Measurements from ENCODE around the gene SPEG.
"Not testable (repeated sequence)": the region's sequence is repeated elsewhere in the genome, so short reads cannot be mapped to it uniquely, and the experiment has no call there.

SPEG gene

GRCh38 chr2:219405451-219405850, 29.2 kb upstream of the SPEG start:
- H3K27me3 ChIP-seq (ENCODE audit: insufficient read depth, low read length): no peaks in the 10 kb centered on the region; the same call in 1 of the 2 replicates
- no peaks in the 10 kb centered on the region for H3K36me3 ChIP-seq (ENCODE audit: insufficient read depth, low read length)
- no peaks in the 10 kb centered on the region for H3K9me2 ChIP-seq (ENCODE audit: low read depth, low read length)
- no peaks in the 10 kb centered on the region for H3K79me2 ChIP-seq (ENCODE audit: insufficient read depth, low read length)
- H3K4me1 ChIP-seq (ENCODE audit: insufficient read depth, low read length, severe bottlenecking): no peaks in the 10 kb centered on the region
- TF ChIP-seq CTCF (IDR thresholded peaks at IDR 0.05; ENCODE audit: low read length) (no peak), EZH2 (IDR thresholded peaks at IDR 0.05; ENCODE audit: borderline replicate concordance, low read length) (no peak)
- H4K20me1 ChIP-seq (ENCODE audit: insufficient read depth, low read length): no peaks in the 10 kb centered on the region
- no peak overlapping the region for H2AFZ ChIP-seq (ENCODE audit: low read length)
- H3K4me2 ChIP-seq (ENCODE audit: low read length): no peak overlapping the region
- H3K27ac ChIP-seq (ENCODE audit: low read depth, low read length, poor library complexity, severe bottlenecking): no peak overlapping the region
- H3K4me3 ChIP-seq (ENCODE audit: low read depth, low read length, poor library complexity, severe bottlenecking): no peak overlapping the region
- H3K9ac ChIP-seq (ENCODE audit: low read length): no peak overlapping the region
- H3F3A ChIP-seq (ENCODE audit: insufficient read depth, low read length): no peaks in the 10 kb centered on the region
- no peaks in the 10 kb centered on the region for H3K9me3 ChIP-seq (ENCODE audit: low read length)

GRCh38 chr2:219405958-219406860, 28.4 kb upstream of the SPEG start:
- Histone ChIP-seq H3K27ac (ENCODE audit: low read depth, low read length, poor library complexity, severe bottlenecking) (no peak overlapping the region), H3K27me3 (ENCODE audit: insufficient read depth, low read length) (no peaks in the 10 kb centered on the region), H3K9me3 (ENCODE audit: low read length) (no peaks in the 10 kb centered on the region), H3K4me3 (ENCODE audit: low read depth, low read length, poor library complexity, severe bottlenecking) (no peak overlapping the region), H3K9ac (ENCODE audit: low read length) (no peak overlapping the region), H3K36me3 (ENCODE audit: insufficient read depth, low read length) (no peaks in the 10 kb centered on the region), H3K4me1 (ENCODE audit: insufficient read depth, low read length, severe bottlenecking) (no peaks in the 10 kb centered on the region), H3F3A (ENCODE audit: insufficient read depth, low read length) (no peaks in the 10 kb centered on the region), H2AFZ (ENCODE audit: low read length) (no peak overlapping the region), H3K4me2 (ENCODE audit: low read length) (no peak overlapping the region), H4K20me1 (ENCODE audit: insufficient read depth, low read length) (no peaks in the 10 kb centered on the region), H3K79me2 (ENCODE audit: insufficient read depth, low read length) (no peaks in the 10 kb centered on the region), H3K9me2 (ENCODE audit: low read depth, low read length) (no peaks in the 10 kb centered on the region)
- no peak for TF ChIP-seq CTCF (IDR thresholded peaks at IDR 0.05; ENCODE audit: low read length)
- no peak for TF ChIP-seq EZH2 (IDR thresholded peaks at IDR 0.05; ENCODE audit: borderline replicate concordance, low read length)

DNA sequence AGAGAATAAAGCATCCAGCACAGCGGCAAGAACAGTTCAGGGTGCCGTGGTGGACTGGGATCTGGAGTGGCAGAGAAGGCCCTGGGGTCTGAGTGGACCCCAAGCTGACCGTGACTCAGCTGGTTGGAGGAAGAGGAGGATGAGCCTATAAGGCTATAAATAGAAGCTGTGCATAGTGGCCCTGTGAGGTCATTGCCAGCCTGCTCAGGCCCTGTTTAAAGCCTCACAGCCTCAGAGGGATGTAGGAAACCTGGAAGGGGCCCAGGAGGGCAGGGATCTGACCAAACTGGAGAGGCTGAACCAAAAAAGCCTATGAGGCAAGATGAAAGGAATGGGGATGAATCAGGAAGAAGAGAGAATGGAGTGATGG, 27.8 kb upstream of the SPEG start:
- Histone ChIP-seq H3K79me2 (ENCODE audit: insufficient read depth, low read length) (no peaks in the 10 kb centered on the region), H3K9me3 (ENCODE audit: low read length) (no peaks in the 10 kb centered on the region), H2AFZ (ENCODE audit: low read length) (no peak overlapping the region), H4K20me1 (ENCODE audit: insufficient read depth, low read length) (no peaks in the 10 kb centered on the region), H3K9me2 (ENCODE audit: low read depth, low read length) (no peaks in the 10 kb centered on the region), H3K4me1 (ENCODE audit: insufficient read depth, low read length, severe bottlenecking) (no peaks in the 10 kb centered on the region), H3K36me3 (ENCODE audit: insufficient read depth, low read length) (no peaks in the 10 kb centered on the region), H3K4me2 (ENCODE audit: low read length) (no peak overlapping the region), H3K4me3 (ENCODE audit: low read depth, low read length, poor library complexity, severe bottlenecking) (no peak overlapping the region), H3K27me3 (ENCODE audit: insufficient read depth, low read length) (peaks cover 3% of the 10 kb centered on the region; the same call in 1 of the 2 replicates), H3K9ac (ENCODE audit: low read length) (no peak overlapping the region), H3K27ac (ENCODE audit: low read depth, low read length, poor library complexity, severe bottlenecking) (no peak overlapping the region), H3F3A (ENCODE audit: insufficient read depth, low read length) (no peaks in the 10 kb centered on the region)
- TF ChIP-seq EZH2 (IDR thresholded peaks at IDR 0.05; ENCODE audit: borderline replicate concordance, low read length) (no peak), CTCF (IDR thresholded peaks at IDR 0.05; ENCODE audit: low read length) (no peak)

- not testable (repeated sequence) for H3K9ac ChIP-seq (ENCODE audit: low read length); H3K4me3 ChIP-seq (ENCODE audit: low read depth, low read length, poor library complexity, severe bottlenecking); H3K79me2 ChIP-seq (ENCODE audit: insufficient read depth, low read length); H3K4me1 ChIP-seq (ENCODE audit: insufficient read depth, low read length, severe bottlenecking); H3K27me3 ChIP-seq (ENCODE audit: insufficient read depth, low read length); H3K9me2 ChIP-seq (ENCODE audit: low read depth, low read length); H3K9me3 ChIP-seq (ENCODE audit: low read length); H4K20me1 ChIP-seq (ENCODE audit: insufficient read depth, low read length); H3F3A ChIP-seq (ENCODE audit: insufficient read depth, low read length); H3K27ac ChIP-seq (ENCODE audit: low read depth, low read length, poor library complexity, severe bottlenecking); H3K4me2 ChIP-seq (ENCODE audit: low read length); H2AFZ ChIP-seq (ENCODE audit: low read length); H3K36me3 ChIP-seq (ENCODE audit: insufficient read depth, low read length)
Observed at GRCh38 chr2:219407343-219407742, 27.3 kb upstream of the SPEG start.

Data from OCI-LY1 (cell line).